Mucosa of stomach (tissue), 1 donor: ENCODE results near the gene MSGN1.

Source experiments
- H3K27me3 ChIP-seq: one replicate; pipeline ENCODE4 v1.7.0; 2013; ENCODE audit warnings: mild to moderate bottlenecking, low read length; ENCODE audit not compliant: control insufficient read depth, insufficient read depth
- H3K36me3 ChIP-seq: one replicate; pipeline ENCODE4 v1.7.0; 2013; ENCODE audit warnings: low read length; ENCODE audit not compliant: control insufficient read depth, insufficient read depth
- H3K4me1 ChIP-seq: one replicate; pipeline ENCODE4 v1.7.0; 2013; ENCODE audit warnings: mild to moderate bottlenecking, low read length; ENCODE audit not compliant: control insufficient read depth, insufficient read depth
- H3K4me3 ChIP-seq: one replicate; pipeline ENCODE4 v1.7.0; 2013; ENCODE audit warnings: low read length
- H3K9ac ChIP-seq: one replicate; pipeline ENCODE4 v1.7.0; 2013; ENCODE audit warnings: mild to moderate bottlenecking, low read length, moderate library complexity
- H3K9me3 ChIP-seq: one replicate; pipeline ENCODE4 v1.7.0; 2013; ENCODE audit warnings: mild to moderate bottlenecking, low read length, moderate library complexity; ENCODE audit not compliant: control insufficient read depth
- donor health status: Pancreatic carcinoma.

MSGN1 gene, protein sequence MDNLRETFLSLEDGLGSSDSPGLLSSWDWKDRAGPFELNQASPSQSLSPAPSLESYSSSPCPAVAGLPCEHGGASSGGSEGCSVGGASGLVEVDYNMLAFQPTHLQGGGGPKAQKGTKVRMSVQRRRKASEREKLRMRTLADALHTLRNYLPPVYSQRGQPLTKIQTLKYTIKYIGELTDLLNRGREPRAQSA

DNA sequence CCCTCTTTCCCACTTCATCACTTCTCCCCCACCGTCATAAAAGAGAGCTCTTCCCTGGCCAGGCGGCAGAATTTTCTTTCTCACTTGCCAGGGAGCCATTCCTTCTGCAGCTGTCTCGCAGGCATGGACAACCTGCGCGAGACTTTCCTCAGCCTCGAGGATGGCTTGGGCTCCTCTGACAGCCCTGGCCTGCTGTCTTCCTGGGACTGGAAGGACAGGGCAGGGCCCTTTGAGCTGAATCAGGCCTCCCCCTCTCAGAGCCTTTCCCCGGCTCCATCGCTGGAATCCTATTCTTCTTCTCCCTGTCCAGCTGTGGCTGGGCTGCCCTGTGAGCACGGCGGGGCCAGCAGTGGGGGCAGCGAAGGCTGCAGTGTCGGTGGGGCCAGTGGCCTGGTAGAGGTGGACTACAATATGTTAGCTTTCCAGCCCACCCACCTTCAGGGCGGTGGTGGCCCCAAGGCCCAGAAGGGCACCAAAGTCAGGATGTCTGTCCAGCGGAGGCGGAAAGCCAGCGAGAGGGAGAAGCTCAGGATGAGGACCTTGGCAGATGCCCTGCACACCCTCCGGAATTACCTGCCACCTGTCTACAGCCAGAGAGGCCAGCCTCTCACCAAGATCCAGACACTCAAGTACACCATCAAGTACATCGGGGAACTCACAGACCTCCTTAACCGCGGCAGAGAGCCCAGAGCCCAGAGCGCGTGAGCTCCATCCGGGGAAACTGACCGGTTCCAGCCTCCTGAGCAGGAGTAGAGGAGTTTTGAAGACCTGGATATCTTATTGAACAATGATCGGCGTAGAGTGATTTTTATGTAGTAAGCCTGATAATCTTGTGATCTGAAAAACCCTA, at the start of gene MSGN1:
MSGN1 (plus strand) TSS at position 65 of the 850 bp plus-strand sequence; CDS start at position 124, 59 bp downstream.
- Histone ChIP-seq H3K4me1 (no peaks in the 10 kb centered on the region), H3K9ac (no peak within 1 kb of the TSS), H3K9me3 (no peaks in the 10 kb centered on the region), H3K36me3 (no peaks in the 10 kb centered on the region), H3K4me3 (no peak within 1 kb of the TSS), H3K27me3 (no peaks in the 10 kb centered on the region)

DNA sequence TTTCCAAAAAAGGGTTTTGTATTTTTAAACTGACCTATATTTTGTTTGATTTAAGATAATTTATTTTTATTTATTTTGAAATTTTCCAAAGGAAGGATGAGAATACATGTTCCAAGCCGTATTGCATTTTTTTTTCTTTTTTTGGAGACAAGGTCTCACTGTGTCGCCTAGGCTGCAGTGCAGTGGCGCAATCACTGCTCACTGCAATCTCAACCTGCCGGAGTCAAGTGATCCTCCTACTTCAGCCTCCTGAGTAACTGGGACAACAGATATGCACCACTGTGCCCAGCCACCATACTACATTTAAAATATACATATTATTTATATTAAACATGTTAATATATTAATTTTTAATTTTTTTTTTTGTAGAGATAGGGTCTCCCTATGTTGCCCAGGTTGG, 47.4 kb upstream of the MSGN1 start:
- no peaks in the 10 kb centered on the region for H3K36me3 ChIP-seq
- H3K9me3 ChIP-seq, result no peaks in the 10 kb centered on the region
- H3K4me1 ChIP-seq, result no peaks in the 10 kb centered on the region
- H3K4me3 ChIP-seq, result no peak overlapping the region
- H3K27me3 ChIP-seq, result no peaks in the 10 kb centered on the region
- no peak overlapping the region for H3K9ac ChIP-seq

DNA sequence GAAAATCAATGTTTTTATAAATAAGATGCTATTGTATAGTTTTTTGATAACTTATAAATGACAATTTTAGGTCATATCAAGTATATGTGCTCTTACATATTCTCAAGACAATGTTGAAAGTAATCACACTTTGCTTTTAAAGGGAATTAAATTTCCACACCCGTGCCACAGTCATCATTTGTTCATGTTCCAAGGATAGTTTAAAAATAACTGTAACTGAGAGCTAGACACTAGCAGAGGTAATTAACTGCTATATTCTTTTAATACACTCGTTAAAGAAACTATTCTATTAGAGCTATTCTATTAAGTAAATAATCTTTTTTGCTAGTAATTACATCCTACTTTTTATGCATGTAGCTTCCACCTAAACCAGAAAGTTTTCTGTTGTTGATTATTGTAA, 44.3 kb upstream of the MSGN1 start:
- Histone ChIP-seq H3K4me1 (no peaks in the 10 kb centered on the region), H3K27me3 (no peaks in the 10 kb centered on the region), H3K4me3 (no peak overlapping the region), H3K36me3 (no peaks in the 10 kb centered on the region), H3K9ac (no peak overlapping the region), H3K9me3 (no peaks in the 10 kb centered on the region)

DNA sequence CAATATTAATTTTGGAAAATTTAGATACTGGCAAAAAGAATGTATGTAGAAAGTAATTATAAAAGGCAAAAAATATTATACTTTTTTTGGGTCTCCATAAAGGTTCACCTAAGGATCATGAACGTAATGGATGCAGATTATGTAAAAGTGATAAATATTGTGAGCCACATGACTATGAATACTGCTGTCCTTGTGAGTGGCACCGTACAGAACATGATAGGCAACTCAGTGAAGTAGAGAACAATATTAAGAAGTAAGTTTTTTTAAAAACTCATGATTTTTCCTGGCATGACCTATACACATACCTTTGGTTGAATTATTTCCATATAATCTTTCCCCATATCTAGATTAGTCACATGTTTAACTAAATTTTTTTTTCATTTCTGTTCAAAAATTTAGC, 43.7 kb upstream of the MSGN1 start:
- no peaks in the 10 kb centered on the region for H3K27me3 ChIP-seq
- H3K4me1 ChIP-seq, result no peaks in the 10 kb centered on the region
- H3K9me3 ChIP-seq, result no peaks in the 10 kb centered on the region
- no peaks in the 10 kb centered on the region for H3K36me3 ChIP-seq
- no peak overlapping the region for H3K4me3 ChIP-seq
- no peak overlapping the region for H3K9ac ChIP-seq

DNA sequence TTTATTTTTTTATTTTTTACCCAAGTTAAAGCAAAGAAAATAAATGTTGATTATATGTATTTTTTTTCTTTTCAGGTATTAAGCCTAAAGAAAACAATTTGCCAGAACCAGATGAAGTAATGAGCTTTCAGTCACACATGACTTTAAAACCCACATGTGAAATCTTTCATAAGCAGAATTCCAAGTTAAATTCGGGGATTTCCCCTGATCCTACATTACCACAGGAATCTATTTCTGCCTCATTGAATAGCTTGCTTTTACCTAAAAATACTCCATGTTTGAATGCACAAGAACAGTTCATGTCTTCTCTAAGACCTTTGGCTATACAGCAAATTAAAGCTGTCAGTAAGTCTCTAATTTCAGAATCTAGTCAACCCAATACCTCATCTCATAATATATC, 35.7 kb upstream of the MSGN1 start:
- H3K36me3 ChIP-seq, result no peaks in the 10 kb centered on the region

DNA sequence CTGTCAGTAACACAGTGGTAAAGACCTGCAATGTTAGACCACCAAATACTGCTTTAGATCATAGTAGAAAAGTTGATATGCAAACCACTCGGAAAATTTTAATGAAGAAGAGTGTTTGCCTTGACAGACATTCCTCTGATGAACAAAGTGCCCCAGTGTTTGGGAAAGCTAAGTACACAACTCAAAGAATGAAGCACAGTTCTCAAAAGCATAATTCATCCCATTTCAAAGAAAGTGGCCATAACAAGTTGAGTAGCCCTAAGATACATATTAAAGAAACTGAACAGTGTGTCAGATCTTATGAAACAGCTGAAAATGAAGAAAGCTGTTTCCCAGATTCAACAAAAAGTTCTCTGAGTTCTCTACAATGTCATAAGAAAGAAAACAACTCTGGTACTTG, 34.8 kb upstream of the MSGN1 start:
- no peak overlapping the region for H3K9ac ChIP-seq
- no peaks in the 10 kb centered on the region for H3K9me3 ChIP-seq
- no peak overlapping the region for H3K4me3 ChIP-seq
- H3K36me3 ChIP-seq, result no peaks in the 10 kb centered on the region
- H3K4me1 ChIP-seq, result no peaks in the 10 kb centered on the region
- H3K27me3 ChIP-seq, result no peaks in the 10 kb centered on the region

More for the DNA sequence above, 35.7 kb upstream of the MSGN1 start:
- Histone ChIP-seq H3K27me3 (no peaks in the 10 kb centered on the region), H3K9me3 (no peaks in the 10 kb centered on the region), H3K9ac (no peak overlapping the region), H3K4me3 (no peak overlapping the region), H3K4me1 (no peaks in the 10 kb centered on the region)

DNA sequence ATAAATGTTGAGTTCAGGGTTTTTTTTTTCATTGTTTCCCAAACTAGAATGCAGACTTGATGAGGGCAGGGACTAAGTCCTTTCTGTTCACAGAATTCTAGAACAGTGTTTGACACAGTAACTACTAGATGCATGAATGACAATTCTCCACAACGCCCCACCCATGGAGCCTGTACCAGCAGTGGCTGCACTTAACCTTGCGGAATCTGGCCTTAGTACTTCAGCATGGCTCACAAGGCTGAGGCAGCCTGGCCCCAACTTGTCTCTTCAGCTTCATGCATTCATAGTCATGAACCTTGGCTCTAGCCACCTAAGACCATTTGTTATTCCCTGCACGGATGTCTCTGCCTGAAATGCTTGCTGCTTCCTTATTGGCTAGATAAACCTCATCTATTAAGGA, 29.5 kb upstream of the MSGN1 start:
- H3K27me3 ChIP-seq, result no peaks in the 10 kb centered on the region
- H3K4me1 ChIP-seq, result no peaks in the 10 kb centered on the region
- no peak overlapping the region for H3K9ac ChIP-seq
- H3K36me3 ChIP-seq, result no peaks in the 10 kb centered on the region
- H3K4me3 ChIP-seq, result no peak overlapping the region
- no peaks in the 10 kb centered on the region for H3K9me3 ChIP-seq

DNA sequence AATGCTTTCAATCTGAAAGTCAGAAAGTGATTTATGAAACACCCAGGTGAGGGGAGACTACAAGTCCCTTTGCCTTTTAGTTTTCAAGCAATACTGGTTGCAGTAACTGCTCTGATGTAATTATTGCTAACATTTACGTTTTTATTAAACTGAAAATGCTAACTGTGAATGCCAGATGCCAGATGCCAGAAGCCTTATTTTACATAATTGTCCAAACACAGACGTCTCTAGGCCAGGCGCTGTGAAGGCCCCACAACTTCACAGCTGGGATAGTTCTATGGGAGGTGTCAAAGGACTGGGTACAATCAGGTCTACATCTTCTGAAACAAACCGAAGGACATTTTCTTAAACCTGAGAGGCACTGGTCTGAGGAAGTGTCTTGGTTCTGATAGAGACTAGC, 27.5 kb upstream of the MSGN1 start:
- Histone ChIP-seq H3K27me3 (no peaks in the 10 kb centered on the region), H3K4me3 (no peak overlapping the region), H3K4me1 (no peaks in the 10 kb centered on the region), H3K36me3 (no peaks in the 10 kb centered on the region), H3K9ac (no peak overlapping the region), H3K9me3 (no peaks in the 10 kb centered on the region)

DNA sequence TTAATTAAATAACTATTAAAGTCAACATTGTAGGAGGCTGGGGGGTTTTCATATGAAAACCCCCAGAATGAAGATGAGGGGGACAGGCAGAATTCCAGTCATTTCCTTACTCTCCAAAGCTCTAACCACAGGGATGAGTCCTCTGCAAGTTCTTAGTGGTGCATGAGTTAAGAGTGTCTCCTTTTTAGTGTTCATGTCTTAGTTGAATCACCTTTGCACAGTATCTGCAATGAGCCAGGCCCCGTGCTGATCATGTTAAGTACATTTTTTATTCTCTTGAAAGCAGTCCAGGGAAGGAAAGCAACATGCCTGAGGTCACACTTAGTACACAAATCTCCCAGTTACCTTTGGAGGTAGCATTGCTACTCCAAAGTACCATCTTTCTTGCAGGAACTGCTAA, 25.7 kb upstream of the MSGN1 start:
- no peaks in the 10 kb centered on the region for H3K27me3 ChIP-seq

DNA sequence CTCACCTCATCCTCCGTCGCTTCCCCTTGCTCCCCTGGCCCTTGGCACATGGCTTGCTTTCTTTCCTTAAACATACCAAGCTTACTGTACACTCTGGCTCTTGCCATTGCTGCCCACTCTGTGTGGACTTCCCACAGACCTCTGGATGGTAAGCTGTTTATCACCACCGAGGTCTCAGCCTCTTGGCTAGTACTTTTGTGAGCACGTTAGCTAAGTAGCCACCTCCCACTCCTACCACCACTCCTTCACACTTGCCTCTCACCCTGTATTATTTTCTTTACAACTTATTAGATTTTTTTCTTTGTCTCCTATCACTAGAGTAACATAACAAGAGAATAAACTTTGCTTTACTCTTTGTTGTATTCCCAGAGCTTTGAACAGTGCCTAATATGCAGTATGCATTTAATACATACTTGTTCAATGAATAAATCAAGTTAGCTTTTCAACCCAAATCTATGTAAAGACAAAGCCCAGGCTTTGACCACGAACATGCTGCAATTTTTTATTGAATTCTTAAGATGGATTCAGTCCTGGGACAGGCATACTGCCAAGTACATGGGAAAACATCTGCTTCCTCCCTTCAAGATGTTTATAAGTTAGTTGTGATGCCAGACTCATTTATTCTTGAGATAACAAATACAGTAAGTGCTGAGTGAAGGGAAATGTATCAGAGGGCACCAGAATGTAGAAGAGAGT, 25.0 kb upstream of the MSGN1 start:
- H3K9ac ChIP-seq, result no peak overlapping the region
- no peaks in the 10 kb centered on the region for H3K36me3 ChIP-seq
- H3K27me3 ChIP-seq, result no peaks in the 10 kb centered on the region
- no peaks in the 10 kb centered on the region for H3K4me1 ChIP-seq
- no peak overlapping the region for H3K4me3 ChIP-seq
- no peaks in the 10 kb centered on the region for H3K9me3 ChIP-seq

More for the DNA sequence above, 25.7 kb upstream of the MSGN1 start:
- Histone ChIP-seq H3K4me3 (no peak overlapping the region), H3K9ac (no peak overlapping the region), H3K36me3 (no peaks in the 10 kb centered on the region), H3K9me3 (no peaks in the 10 kb centered on the region), H3K4me1 (no peaks in the 10 kb centered on the region)

DNA sequence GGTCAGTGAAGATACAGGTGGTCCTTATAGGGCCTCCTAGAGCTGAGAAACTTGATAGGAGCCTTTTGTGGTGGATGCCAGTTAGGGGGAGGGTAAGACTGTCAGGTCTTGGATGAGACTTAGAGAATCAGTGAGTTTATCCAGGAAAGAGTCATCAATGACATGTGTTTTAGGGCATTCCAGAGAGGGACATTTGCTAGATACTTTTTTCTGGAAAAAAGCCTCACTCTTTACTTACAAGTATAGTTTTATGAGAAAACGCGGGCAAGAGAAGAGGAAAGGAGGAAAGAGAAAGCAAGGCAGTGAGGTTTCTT, 24.5 kb upstream of the MSGN1 start:
- Histone ChIP-seq H3K4me3 (no peak overlapping the region), H3K9me3 (no peaks in the 10 kb centered on the region), H3K9ac (no peak overlapping the region), H3K4me1 (no peaks in the 10 kb centered on the region), H3K27me3 (no peaks in the 10 kb centered on the region), H3K36me3 (no peaks in the 10 kb centered on the region)

DNA sequence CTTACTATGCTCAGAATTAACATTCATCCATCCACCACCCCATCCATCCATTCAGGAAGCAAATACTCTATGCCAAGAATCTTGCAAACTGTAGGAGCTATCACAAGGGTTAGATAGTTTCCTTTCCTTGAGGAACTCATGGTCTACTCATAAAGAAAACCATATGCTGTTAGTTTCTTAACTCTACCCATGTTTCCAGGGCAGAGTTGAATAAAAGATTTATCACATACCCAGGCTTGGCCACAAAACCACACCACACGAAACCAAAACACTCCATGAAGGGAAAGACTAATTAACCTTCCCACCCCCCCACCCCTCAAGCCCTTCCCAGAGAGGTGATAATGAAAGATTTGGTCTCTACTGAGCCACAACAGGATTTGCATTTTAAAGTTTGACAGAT, 23.7 kb upstream of the MSGN1 start:
- H3K9me3 ChIP-seq, result no peaks in the 10 kb centered on the region
- no peaks in the 10 kb centered on the region for H3K4me1 ChIP-seq
- no peaks in the 10 kb centered on the region for H3K36me3 ChIP-seq
- no peaks in the 10 kb centered on the region for H3K27me3 ChIP-seq
- no peak overlapping the region for H3K9ac ChIP-seq
- H3K4me3 ChIP-seq, result no peak overlapping the region
